ENCODE measurements around the gene TGFB3.
"Not testable (repeated sequence)": the region's sequence is repeated elsewhere in the genome, so short reads cannot be mapped to it uniquely, and the experiment has no call there.

The TGFB3 gene

GRCh38 chr14:75960231-75960630 lies 21.6 kb downstream of the TGFB3 start:
- no peak for DNase-seq (ENCODE audit: low read depth)

GRCh38 chr14:75959031-75959430 lies 22.8 kb downstream of the TGFB3 start:
- no peak for DNase-seq (ENCODE audit: low read depth)

GRCh38 chr14:75952489-75952888 lies 29.3 kb downstream of the TGFB3 start:
- DNase-seq (ENCODE audit: low read depth), result no peak

- DNase-seq (ENCODE audit: low read depth), result no peak
Observed at GRCh38 chr14:75946785-75947184, 35.0 kb downstream of the TGFB3 start.

GRCh38 chr14:75944607-75945241 lies 37.1 kb downstream of the TGFB3 start:
- DNase-seq (ENCODE audit: low read depth), result no peak

- DNase-seq (ENCODE audit: low read depth), result peak; percentile 46
Observed at GRCh38 chr14:75941030-75941429, 40.8 kb downstream of the TGFB3 start.

GRCh38 chr14:75939200-75939599 lies 42.6 kb downstream of the TGFB3 start:
- no peak for DNase-seq (ENCODE audit: low read depth)

- no peak for DNase-seq (ENCODE audit: low read depth)
Observed at GRCh38 chr14:75934998-75935628, 46.7 kb downstream of the TGFB3 start.

GRCh38 chr14:75933712-75934296 lies 48.0 kb downstream of the TGFB3 start:
- no peak for DNase-seq (ENCODE audit: low read depth)

GRCh38 chr14:75928690-75929181 lies 53.1 kb downstream of the TGFB3 start:
- DNase-seq (ENCODE audit: low read depth), result peak; percentile 35

GRCh38 chr14:75927564-75928087 lies 54.2 kb downstream of the TGFB3 start:
- no peak for DNase-seq (ENCODE audit: low read depth)

- no peak for DNase-seq (ENCODE audit: low read depth)
Observed at GRCh38 chr14:75926431-75927115, 55.2 kb downstream of the TGFB3 start.

- DNase-seq (ENCODE audit: low read depth), result not testable (repeated sequence)
Observed at GRCh38 chr14:75925141-75925840, 56.5 kb downstream of the TGFB3 start.

GRCh38 chr14:75920421-75920820 lies 61.4 kb downstream of the TGFB3 start:
- not testable (repeated sequence) for DNase-seq (ENCODE audit: low read depth)

GRCh38 chr14:75917946-75918335 lies 63.9 kb downstream of the TGFB3 start:
- DNase-seq (ENCODE audit: low read depth), result no peak

GRCh38 chr14:75917322-75917945 lies 64.4 kb downstream of the TGFB3 start:
- DNase-seq (ENCODE audit: low read depth), result no peak

GRCh38 chr14:75915045-75915444 lies 66.8 kb downstream of the TGFB3 start:
- DNase-seq (ENCODE audit: low read depth), result peak; percentile 20

GRCh38 chr14:75913183-75913582 lies 68.6 kb downstream of the TGFB3 start:
- DNase-seq (ENCODE audit: low read depth), result no peak

GRCh38 chr14:75911883-75912282 lies 69.9 kb downstream of the TGFB3 start:
- DNase-seq (ENCODE audit: low read depth), result peak; percentile 56

- no peak for DNase-seq (ENCODE audit: low read depth)
Observed at GRCh38 chr14:75910048-75910447, 71.7 kb downstream of the TGFB3 start.

GRCh38 chr14:75909630-75910029 lies 72.2 kb downstream of the TGFB3 start:
- DNase-seq (ENCODE audit: low read depth), result no peak
